Smooth muscle cell (in vitro differentiated cells): ENCODE measurements around the gene SLC22A13. TPM values are rescaled to one million over a fixed set of nuclear protein-coding genes. Genes with fewer than 3 reads are reported as not detected.

Source experiments
- DNase-seq: peaks from one replicate; lab custom pipeline; 2025; ENCODE audit not compliant: unreplicated experiment; lab: John Stamatoyannopoulos, UW
- H2AFZ ChIP-seq: fragments of 200-600 bp; sonication (generic); 2 replicates; pipeline ENCODE4 v1.6.0; 2016; ENCODE audit warnings: antibody characterized with exemption, low read depth, mild to moderate bottlenecking
- H3F3A ChIP-seq: fragments of 200-600 bp; sonication (generic); 2 replicates; pipeline ENCODE4 v1.6.0; 2017; ENCODE audit warnings: antibody characterized with exemption, low read depth
- H3K27ac ChIP-seq: fragments of 200-600 bp; sonication (generic); 2 replicates; pipeline ENCODE4 v1.5.1; 2016; ENCODE audit warnings: low read depth, mild to moderate bottlenecking
- H3K27me3 ChIP-seq: fragments of 200-600 bp; sonication (generic); 2 replicates; pipeline ENCODE4 v1.6.1; 2016; ENCODE audit warnings: low read depth, mild to moderate bottlenecking
- H3K36me3 ChIP-seq: fragments of 200-600 bp; sonication (generic); 2 replicates; pipeline ENCODE4 v1.5.1; 2016; ENCODE audit warnings: low read depth
- H3K4me1 ChIP-seq: fragments of 200-600 bp; sonication (generic); 2 replicates; pipeline ENCODE4 v1.5.1; 2016; ENCODE audit warnings: low read depth
- H3K4me2 ChIP-seq: fragments of 200-600 bp; sonication (generic); 2 replicates; pipeline ENCODE4 v1.6.0; 2016; ENCODE audit warnings: mild to moderate bottlenecking
- H3K4me3 ChIP-seq: fragments of 200-600 bp; sonication (generic); 2 replicates; pipeline ENCODE4 v1.5.1; 2016; ENCODE audit warnings: mild to moderate bottlenecking
- H3K79me2 ChIP-seq: fragments of 200-600 bp; sonication (generic); 2 replicates; pipeline ENCODE4 v1.6.0; 2016; ENCODE audit warnings: low read depth, mild to moderate bottlenecking
- H3K9ac ChIP-seq: fragments of 200-600 bp; sonication (generic); 2 replicates; pipeline ENCODE4 v1.6.0; 2016; ENCODE audit warnings: low read depth
- H3K9me3 ChIP-seq: fragments of 200-600 bp; sonication (generic); replicated peaks from 2 replicates; pipeline ENCODE4 v1.5.1; 2016; ENCODE audit warnings: low read depth
- H4K20me1 ChIP-seq: fragments of 200-600 bp; sonication (generic); 2 replicates; pipeline ENCODE4 v1.6.0; 2016; ENCODE audit warnings: low read depth
- WGBS: methylation state at CpG from one replicate; pipeline ENCODE4 v1.1.7; 2016; ENCODE audit warnings: low lambda C conversion rate; 5-methylcytosine and 5-hydroxymethylcytosine counted together
- polyA plus RNA-seq: library from polyadenylated mRNA; unstranded; fragments of >200 nt; fragmentation: Nextera tagmentation; extraction: Ambion mirVana; gene quantifications from 2 replicates; pipeline ENCODE4 v1.2.1, GENCODE V29; 2016
- total RNA-seq: library from RNA; depleted of rRNA; stranded (reverse); fragments of >200 nt; gene quantifications from 2 replicates; pipeline ENCODE4 v1.2.3, GENCODE V29; 2014
- TF ChIP-seq, protein P1 (sequence below): fragments of 200-600 bp; sonication (generic); IDR thresholded peaks from 2 replicates; pipeline ENCODE4 v1.5.1; 2017; ENCODE audit warnings: borderline replicate concordance, mild to moderate bottlenecking, antibody characterized with exemption; ENCODE audit not compliant: insufficient read depth, poor library complexity, severe bottlenecking

SLC22A13 gene
- total and polyA plus RNA-seq, 2 experiments from 2014 or later: 0.13 TPM; not detected in 1

DNA sequence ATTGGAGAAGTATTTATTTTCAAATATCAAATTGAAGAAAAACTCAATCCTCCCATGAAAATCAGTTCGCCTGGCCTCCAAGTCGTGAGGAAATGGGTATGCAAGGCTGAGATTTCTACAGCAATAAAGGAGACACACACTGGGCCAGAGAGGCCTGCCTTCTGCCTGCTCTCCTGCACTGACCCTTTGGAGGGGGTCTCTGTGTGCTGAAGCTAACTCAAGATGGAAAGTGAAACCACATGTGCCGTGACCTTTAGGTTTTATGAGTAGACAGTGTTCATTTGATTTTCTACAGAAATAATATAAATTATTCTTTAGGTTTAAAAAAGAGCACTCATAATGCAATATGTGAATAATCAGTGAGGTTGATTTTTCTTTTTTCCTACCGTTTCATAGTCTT is 11.9 kb upstream of the SLC22A13 start:
- no peak for DNase-seq
- H2AFZ ChIP-seq: no peak overlapping the region
- H4K20me1 ChIP-seq: no peaks in the 10 kb centered on the region
- H3K4me1 ChIP-seq: no peaks in the 10 kb centered on the region
- H3K27ac ChIP-seq: no peak overlapping the region
- no peak overlapping the region for H3K4me3 ChIP-seq
- no peaks in the 10 kb centered on the region for H3K9me3 ChIP-seq
- H3K4me2 ChIP-seq: no peak overlapping the region
- 94% methylated on average over 4 of the region's 4 CpGs for WGBS
- TF ChIP-seq, protein P1, sequence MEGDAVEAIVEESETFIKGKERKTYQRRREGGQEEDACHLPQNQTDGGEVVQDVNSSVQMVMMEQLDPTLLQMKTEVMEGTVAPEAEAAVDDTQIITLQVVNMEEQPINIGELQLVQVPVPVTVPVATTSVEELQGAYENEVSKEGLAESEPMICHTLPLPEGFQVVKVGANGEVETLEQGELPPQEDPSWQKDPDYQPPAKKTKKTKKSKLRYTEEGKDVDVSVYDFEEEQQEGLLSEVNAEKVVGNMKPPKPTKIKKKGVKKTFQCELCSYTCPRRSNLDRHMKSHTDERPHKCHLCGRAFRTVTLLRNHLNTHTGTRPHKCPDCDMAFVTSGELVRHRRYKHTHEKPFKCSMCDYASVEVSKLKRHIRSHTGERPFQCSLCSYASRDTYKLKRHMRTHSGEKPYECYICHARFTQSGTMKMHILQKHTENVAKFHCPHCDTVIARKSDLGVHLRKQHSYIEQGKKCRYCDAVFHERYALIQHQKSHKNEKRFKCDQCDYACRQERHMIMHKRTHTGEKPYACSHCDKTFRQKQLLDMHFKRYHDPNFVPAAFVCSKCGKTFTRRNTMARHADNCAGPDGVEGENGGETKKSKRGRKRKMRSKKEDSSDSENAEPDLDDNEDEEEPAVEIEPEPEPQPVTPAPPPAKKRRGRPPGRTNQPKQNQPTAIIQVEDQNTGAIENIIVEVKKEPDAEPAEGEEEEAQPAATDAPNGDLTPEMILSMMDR: no peak
- peaks cover 26% of the 10 kb centered on the region for H3K36me3 ChIP-seq
- peaks cover 3% of the 10 kb centered on the region for H3F3A ChIP-seq
- no peaks in the 10 kb centered on the region for H3K27me3 ChIP-seq
- no peaks in the 10 kb centered on the region for H3K79me2 ChIP-seq
- H3K9ac ChIP-seq: no peak overlapping the region

DNA sequence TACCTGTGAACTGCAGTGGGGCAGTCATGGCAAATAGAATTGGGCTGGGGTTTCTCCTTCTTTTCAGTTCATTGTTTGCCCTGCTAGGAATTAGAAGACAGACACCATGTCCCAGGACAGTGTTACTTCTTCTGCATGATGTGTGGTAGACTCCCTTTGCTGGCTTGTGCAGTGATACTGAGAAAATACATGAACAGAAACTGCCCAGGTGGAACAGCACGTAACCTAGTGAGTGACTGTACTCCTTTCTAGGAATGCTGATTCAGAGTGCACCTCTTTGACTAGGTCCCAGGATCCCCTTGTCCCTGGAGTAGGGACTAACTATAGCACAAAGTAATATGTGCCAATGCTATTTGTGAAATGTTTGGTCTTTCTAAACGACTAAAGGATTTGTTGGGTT is 10.7 kb upstream of the SLC22A13 start:
- Histone ChIP-seq H3K27ac (no peak overlapping the region), H3K9ac (no peak overlapping the region), H3K4me2 (no peak overlapping the region), H3F3A (peaks cover 3% of the 10 kb centered on the region), H4K20me1 (no peaks in the 10 kb centered on the region), H3K4me1 (no peaks in the 10 kb centered on the region), H3K4me3 (no peak overlapping the region), H3K79me2 (no peaks in the 10 kb centered on the region), H3K36me3 (peaks cover 26% of the 10 kb centered on the region), H3K9me3 (no peaks in the 10 kb centered on the region), H3K27me3 (no peaks in the 10 kb centered on the region), H2AFZ (no peak overlapping the region)
- WGBS: 99% methylated on average over 2 of the region's 2 CpGs
- TF ChIP-seq, protein P1: no peak
- no peak for DNase-seq

DNA sequence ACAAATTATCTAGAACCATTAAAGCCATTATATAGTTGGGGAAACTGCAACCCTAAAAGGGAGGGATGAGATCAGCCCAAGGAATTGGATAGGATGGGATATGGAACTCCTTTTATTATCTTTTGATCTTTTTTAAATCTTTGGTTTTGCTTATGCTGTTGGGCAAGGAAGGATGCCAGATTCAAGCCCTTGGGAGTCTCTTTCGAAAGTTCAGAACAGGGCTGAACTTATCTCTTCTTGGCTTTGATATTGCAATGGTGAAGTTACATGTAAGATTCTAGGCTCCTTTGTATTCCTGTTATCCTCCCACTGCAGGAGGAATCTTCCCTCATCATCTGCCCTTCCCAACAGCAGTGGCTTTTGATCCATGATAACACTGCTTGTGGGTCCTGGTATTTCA is 10.0 kb upstream of the SLC22A13 start:
- H2AFZ ChIP-seq: no peak overlapping the region
- peaks cover 26% of the 10 kb centered on the region for H3K36me3 ChIP-seq
- no peaks in the 10 kb centered on the region for H4K20me1 ChIP-seq
- 100% methylated on average over 1 of the region's 1 CpG for WGBS
- no peak overlapping the region for H3K27ac ChIP-seq
- no peak overlapping the region for H3K4me2 ChIP-seq
- H3K79me2 ChIP-seq: no peaks in the 10 kb centered on the region
- DNase-seq: no peak
- no peak overlapping the region for H3K9ac ChIP-seq
- TF ChIP-seq, protein P1: no peak
- no peaks in the 10 kb centered on the region for H3K9me3 ChIP-seq
- peaks cover 3% of the 10 kb centered on the region for H3F3A ChIP-seq
- no peak overlapping the region for H3K4me3 ChIP-seq
- no peaks in the 10 kb centered on the region for H3K27me3 ChIP-seq
- no peaks in the 10 kb centered on the region for H3K4me1 ChIP-seq

DNA sequence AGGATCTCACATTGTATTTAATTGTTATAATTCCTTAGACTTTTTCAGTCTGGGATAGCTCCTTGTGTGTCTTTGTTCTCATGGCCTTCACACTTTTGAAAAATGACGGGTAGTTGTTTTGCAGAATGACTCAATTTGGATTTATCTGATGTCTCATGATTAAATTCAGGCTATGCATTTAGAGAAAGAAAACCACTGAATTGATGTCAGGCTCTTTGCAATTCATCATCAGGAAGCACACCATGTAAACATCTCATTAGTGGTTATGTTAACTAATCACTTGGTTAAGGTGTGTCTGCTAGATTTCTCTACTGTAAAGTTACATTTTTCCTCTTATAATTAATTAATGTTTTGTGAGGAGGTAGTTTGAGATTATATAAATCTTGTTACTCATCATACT is 8.0 kb upstream of the SLC22A13 start:
- Histone ChIP-seq H3F3A (peaks cover 3% of the 10 kb centered on the region), H3K4me3 (no peak overlapping the region), H3K9ac (no peak overlapping the region), H3K36me3 (peaks cover 16% of the 10 kb centered on the region), H3K4me1 (no peaks in the 10 kb centered on the region), H4K20me1 (no peaks in the 10 kb centered on the region), H2AFZ (no peak overlapping the region), H3K27me3 (no peaks in the 10 kb centered on the region), H3K27ac (no peak overlapping the region), H3K4me2 (no peak overlapping the region), H3K79me2 (no peaks in the 10 kb centered on the region), H3K9me3 (no peaks in the 10 kb centered on the region)
- 54% methylated on average over 1 of the region's 1 CpG for WGBS
- DNase-seq: no peak
- TF ChIP-seq, protein P1: no peak
